ENCODE results near the gene HS1BP3. TPM values are rescaled to one million over a fixed set of nuclear protein-coding genes. Genes with fewer than 3 reads are reported as not detected.

Gene HS1BP3
- total RNA-seq, 1 experiment from 2014 or later: 12.8 TPM

DNA sequence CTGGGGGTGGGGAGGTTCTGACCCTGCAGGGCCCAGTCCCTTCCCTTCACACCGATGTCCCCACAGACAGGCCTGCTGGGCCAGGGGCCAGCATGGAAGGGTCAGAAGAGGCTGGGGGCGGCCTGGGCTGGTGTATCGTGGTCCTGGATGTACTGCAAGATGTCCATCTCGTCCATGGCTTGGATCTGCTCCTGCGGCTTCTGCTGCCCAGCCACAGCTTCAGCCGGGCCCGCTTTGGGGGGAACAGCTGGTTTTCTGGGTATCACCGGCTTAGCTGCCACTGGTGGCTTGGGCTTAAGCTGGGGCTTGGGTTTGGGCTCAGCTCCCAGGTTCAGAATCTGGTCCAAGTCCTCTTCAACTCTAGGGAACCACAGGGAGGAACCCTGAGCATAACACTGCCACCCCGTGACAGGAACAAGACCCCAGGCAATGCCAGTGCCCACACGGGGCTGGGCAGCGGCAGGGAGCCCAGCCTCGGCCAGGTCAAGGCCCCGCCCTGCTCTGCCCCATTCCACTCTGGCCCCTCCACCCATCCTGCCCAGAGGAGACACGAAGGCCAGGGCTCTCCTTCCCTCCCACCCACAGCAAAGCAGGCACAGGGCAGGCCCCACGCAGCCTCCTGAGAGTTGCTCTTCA is 31.9 kb downstream of the HS1BP3 start:
- no peaks in the 10 kb centered on the region for H3K27me3 ChIP-seq (ENCODE audit: low read length)
- no peak overlapping the region for H3K9ac ChIP-seq (ENCODE audit: low read length)
- H2AFZ ChIP-seq (ENCODE audit: low read length): no peak overlapping the region
- no peaks in the 10 kb centered on the region; the same call in 1 of the 2 replicates for H3K4me1 ChIP-seq (ENCODE audit: low read length)
- DNase-seq: no peak
- H3K9me3 ChIP-seq (ENCODE audit: low read length): no peaks in the 10 kb centered on the region
- H3K4me2 ChIP-seq (ENCODE audit: low read depth, low read length, poor library complexity, severe bottlenecking): no peak overlapping the region
- H3K27ac ChIP-seq (ENCODE audit: low read length): no peak overlapping the region
- H3K36me3 ChIP-seq (ENCODE audit: insufficient read depth, low read length): no peaks in the 10 kb centered on the region
- H4K20me1 ChIP-seq (ENCODE audit: insufficient read depth, low read depth, low read length): peaks cover 4% of the 10 kb centered on the region; the same call in 1 of the 2 replicates
- no peak overlapping the region for H3K4me3 ChIP-seq (ENCODE audit: low read length)
- H3K9me2 ChIP-seq (replicated peaks; ENCODE audit: insufficient read depth, low read length): no peaks in the 10 kb centered on the region
- H3K79me2 ChIP-seq (ENCODE audit: low read length): no peaks in the 10 kb centered on the region

DNA sequence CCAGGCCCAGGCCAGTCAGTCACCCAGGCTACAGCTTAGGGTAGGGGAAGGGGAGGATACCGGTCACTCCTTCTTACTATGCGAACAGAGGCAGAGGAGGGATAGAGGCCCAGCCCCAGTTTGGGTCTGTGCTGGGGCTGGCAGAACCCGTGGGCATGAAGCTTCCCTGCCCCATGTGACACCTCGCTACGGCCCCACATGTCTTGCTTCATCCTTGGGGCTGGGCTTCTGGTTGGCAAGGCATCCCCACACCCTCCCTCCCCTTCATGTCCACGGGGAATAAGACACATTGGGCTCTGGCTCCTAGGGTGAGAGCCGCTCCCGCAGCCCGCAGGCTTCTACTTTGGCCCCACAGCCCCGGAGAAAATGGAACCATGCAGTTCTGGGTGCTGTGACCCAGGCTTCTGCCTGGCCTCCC is 32.4 kb downstream of the HS1BP3 start:
- peaks cover 4% of the 10 kb centered on the region; the same call in 1 of the 2 replicates for H4K20me1 ChIP-seq (ENCODE audit: insufficient read depth, low read depth, low read length)
- no peaks in the 10 kb centered on the region for H3K9me2 ChIP-seq (replicated peaks; ENCODE audit: insufficient read depth, low read length)
- DNase-seq: no peak
- no peak overlapping the region for H3K4me3 ChIP-seq (ENCODE audit: low read length)
- H2AFZ ChIP-seq (ENCODE audit: low read length): no peak overlapping the region
- no peak overlapping the region for H3K27ac ChIP-seq (ENCODE audit: low read length)
- H3K4me2 ChIP-seq (ENCODE audit: low read depth, low read length, poor library complexity, severe bottlenecking): no peak overlapping the region
- H3K27me3 ChIP-seq (ENCODE audit: low read length): no peaks in the 10 kb centered on the region
- no peaks in the 10 kb centered on the region for H3K36me3 ChIP-seq (ENCODE audit: insufficient read depth, low read length)
- H3K4me1 ChIP-seq (ENCODE audit: low read length): no peaks in the 10 kb centered on the region; the same call in 1 of the 2 replicates
- H3K9ac ChIP-seq (ENCODE audit: low read length): no peak overlapping the region
- H3K79me2 ChIP-seq (ENCODE audit: low read length): no peaks in the 10 kb centered on the region
- H3K9me3 ChIP-seq (ENCODE audit: low read length): no peaks in the 10 kb centered on the region

DNA sequence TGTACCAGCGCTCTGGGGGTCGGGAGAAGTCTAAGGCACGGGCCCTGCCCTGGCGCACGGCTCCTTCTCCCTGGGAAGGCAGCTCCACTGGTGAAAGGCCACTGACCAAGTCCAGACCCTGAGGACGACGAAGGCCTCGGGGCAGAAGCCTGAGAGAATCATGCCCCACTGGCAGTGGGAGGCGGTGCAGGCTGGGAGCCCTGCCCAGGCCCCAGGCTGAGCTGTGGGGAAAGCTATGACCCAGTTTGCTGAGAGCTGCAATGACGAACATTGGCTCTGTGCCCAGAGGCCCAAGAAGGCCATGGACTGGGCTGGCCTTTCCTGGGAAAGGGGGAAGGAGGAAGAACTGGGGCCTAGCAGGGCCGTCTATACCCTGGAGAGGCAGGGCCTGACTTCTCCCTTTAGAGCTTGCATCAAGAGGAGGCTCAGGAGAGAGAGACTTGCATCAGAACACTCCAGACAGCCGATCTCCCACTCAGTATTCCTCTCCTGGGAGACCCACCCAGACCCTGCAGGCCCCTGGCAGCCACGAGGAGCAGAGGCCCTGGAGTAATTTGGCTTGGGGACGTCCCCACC is 32.9 kb downstream of the HS1BP3 start:
- no peak overlapping the region for H3K4me3 ChIP-seq (ENCODE audit: low read length)
- H3K4me2 ChIP-seq (ENCODE audit: low read depth, low read length, poor library complexity, severe bottlenecking): no peak overlapping the region
- H2AFZ ChIP-seq (ENCODE audit: low read length): no peak overlapping the region
- H3K79me2 ChIP-seq (ENCODE audit: low read length): no peaks in the 10 kb centered on the region
- H3K9me2 ChIP-seq (replicated peaks; ENCODE audit: insufficient read depth, low read length): no peaks in the 10 kb centered on the region
- H3K36me3 ChIP-seq (ENCODE audit: insufficient read depth, low read length): no peaks in the 10 kb centered on the region
- H3K4me1 ChIP-seq (ENCODE audit: low read length): no peaks in the 10 kb centered on the region; the same call in 1 of the 2 replicates
- H3K27me3 ChIP-seq (ENCODE audit: low read length): no peaks in the 10 kb centered on the region
- no peak for DNase-seq
- H4K20me1 ChIP-seq (ENCODE audit: insufficient read depth, low read depth, low read length): peaks cover 4% of the 10 kb centered on the region; the same call in 1 of the 2 replicates
- no peaks in the 10 kb centered on the region for H3K9me3 ChIP-seq (ENCODE audit: low read length)
- no peak overlapping the region for H3K27ac ChIP-seq (ENCODE audit: low read length)
- H3K9ac ChIP-seq (ENCODE audit: low read length): no peak overlapping the region

DNA sequence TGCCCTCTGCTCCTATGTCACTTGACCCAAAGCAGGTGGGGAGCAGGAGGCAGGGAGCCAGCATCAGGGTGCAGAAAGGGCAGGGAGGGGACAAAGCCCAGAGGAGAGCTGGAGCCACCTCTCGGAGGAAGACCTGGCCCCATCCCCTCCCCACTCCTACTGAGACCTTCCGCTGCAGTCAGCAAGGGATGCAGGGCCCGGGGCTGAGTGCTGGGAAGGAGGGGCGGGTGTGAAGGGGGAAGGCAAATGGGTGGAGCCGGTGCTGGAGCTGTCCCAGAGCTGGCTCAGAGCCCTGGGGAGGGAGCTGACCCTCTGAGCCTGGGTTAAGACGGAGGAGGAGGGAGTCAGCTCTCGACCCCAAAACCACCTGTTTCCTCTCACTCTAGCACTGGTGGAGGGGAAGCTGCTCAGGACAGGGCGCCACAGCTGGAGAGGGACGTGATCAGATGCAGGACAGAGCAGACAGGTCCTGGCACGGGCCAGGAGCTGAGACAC is 33.8 kb downstream of the HS1BP3 start:
- H2AFZ ChIP-seq (ENCODE audit: low read length): no peak overlapping the region
- H3K36me3 ChIP-seq (ENCODE audit: insufficient read depth, low read length): no peaks in the 10 kb centered on the region
- H3K27ac ChIP-seq (ENCODE audit: low read length): no peak overlapping the region
- H3K4me1 ChIP-seq (ENCODE audit: low read length): no peaks in the 10 kb centered on the region; the same call in 1 of the 2 replicates
- H3K27me3 ChIP-seq (ENCODE audit: low read length): no peaks in the 10 kb centered on the region
- no peaks in the 10 kb centered on the region for H3K79me2 ChIP-seq (ENCODE audit: low read length)
- H3K4me3 ChIP-seq (ENCODE audit: low read length): no peak overlapping the region
- H3K9me3 ChIP-seq (ENCODE audit: low read length): no peaks in the 10 kb centered on the region
- peaks cover 4% of the 10 kb centered on the region; the same call in 1 of the 2 replicates for H4K20me1 ChIP-seq (ENCODE audit: insufficient read depth, low read depth, low read length)
- no peak overlapping the region for H3K9ac ChIP-seq (ENCODE audit: low read length)
- DNase-seq: no peak
- H3K9me2 ChIP-seq (replicated peaks; ENCODE audit: insufficient read depth, low read length): no peaks in the 10 kb centered on the region
- no peak overlapping the region for H3K4me2 ChIP-seq (ENCODE audit: low read depth, low read length, poor library complexity, severe bottlenecking)

DNA sequence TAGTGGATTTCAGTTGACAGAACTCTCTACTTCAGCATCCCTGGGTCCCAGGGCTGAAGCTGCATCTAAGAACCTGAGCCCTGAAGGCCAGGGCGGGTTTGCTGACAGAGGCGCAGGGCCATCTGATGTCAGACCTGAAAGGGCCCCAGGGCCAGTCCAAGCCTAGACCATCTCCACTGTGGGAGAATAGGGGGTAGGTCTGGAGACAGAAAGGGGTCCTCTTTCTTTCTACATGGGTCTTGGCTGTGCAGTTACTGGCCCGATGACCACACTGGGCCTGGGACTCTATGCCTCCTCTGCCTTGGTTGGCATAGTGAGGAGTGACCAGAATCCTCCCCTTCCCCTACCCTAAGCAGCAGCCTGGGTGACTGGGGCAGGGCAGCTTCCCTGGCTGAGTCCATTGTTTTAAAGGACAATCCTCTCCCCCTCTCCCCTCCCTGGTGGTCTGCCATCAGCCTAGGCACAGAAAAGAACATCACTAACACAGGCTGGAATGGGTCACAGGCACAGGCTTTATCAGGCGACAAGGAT is 34.5 kb downstream of the HS1BP3 start:
- no peaks in the 10 kb centered on the region for H3K36me3 ChIP-seq (ENCODE audit: insufficient read depth, low read length)
- no peak overlapping the region for H3K4me2 ChIP-seq (ENCODE audit: low read depth, low read length, poor library complexity, severe bottlenecking)
- H3K4me3 ChIP-seq (ENCODE audit: low read length): no peak overlapping the region
- peaks cover 4% of the 10 kb centered on the region; the same call in 1 of the 2 replicates for H4K20me1 ChIP-seq (ENCODE audit: insufficient read depth, low read depth, low read length)
- no peaks in the 10 kb centered on the region for H3K27me3 ChIP-seq (ENCODE audit: low read length)
- no peaks in the 10 kb centered on the region for H3K9me3 ChIP-seq (ENCODE audit: low read length)
- H3K27ac ChIP-seq (ENCODE audit: low read length): no peak overlapping the region
- no peaks in the 10 kb centered on the region for H3K9me2 ChIP-seq (replicated peaks; ENCODE audit: insufficient read depth, low read length)
- H3K4me1 ChIP-seq (ENCODE audit: low read length): no peaks in the 10 kb centered on the region; the same call in 1 of the 2 replicates
- DNase-seq: no peak
- no peaks in the 10 kb centered on the region for H3K79me2 ChIP-seq (ENCODE audit: low read length)
- H3K9ac ChIP-seq (ENCODE audit: low read length): no peak overlapping the region
- no peak overlapping the region for H2AFZ ChIP-seq (ENCODE audit: low read length)

DNA sequence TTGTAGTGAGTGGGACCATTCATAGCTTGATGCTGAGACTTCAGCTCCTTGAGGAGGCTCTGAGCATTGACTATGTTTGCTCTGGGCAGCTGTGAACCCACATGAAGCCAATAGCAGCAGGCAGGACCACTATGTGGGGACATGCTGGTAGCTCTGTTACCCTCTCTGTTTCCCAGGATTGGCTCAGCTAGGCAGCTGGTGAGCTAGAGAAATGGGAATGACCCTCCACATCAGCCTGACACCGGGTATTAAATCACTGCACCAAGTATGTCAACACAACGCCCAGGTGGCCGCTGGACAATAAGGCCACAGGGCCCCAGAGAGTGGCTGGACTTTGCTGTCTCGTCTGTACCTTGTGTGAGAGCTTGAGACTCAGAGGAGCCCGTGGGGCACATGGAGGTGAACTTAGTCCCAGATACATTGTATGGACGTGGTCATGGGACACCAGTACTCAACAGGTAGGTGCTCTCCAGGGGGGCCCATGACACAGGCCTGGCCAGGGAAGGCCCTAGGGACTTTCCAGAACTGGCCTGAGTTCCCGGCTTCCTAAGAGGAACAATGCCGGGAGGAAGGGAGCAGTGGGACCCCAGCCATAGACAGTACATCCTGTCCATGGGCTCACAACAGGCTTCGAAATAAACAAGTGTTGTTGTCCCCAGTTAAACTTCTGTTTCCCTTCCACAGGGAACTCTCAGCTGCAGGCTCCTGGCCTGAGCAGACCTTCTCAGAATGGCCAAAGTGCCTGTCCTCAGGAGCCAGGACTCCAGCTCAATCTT is 35.2 kb downstream of the HS1BP3 start:
- DNase-seq: no peak

DNA sequence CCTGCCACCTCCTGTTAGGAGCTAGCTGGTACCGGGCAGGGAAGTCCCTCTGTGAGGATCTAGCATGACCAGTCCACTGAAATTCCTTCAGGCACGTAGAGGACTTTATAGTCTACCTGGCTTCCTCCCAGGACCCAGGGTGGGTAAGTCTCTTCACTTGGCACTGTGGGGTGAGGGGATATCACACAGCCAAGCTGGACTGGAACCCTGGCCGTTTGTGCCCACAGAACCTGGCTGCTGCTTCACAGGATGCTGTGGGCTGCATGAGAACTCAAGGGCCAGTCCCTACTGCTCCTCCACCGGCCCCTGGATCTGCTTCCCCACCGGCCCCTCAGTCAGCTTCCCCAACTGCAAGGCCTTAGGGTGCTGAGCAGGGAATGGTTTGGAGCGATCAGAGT is 35.8 kb downstream of the HS1BP3 start:
- Histone ChIP-seq H3K9me2 (replicated peaks; ENCODE audit: insufficient read depth, low read length) (no peaks in the 10 kb centered on the region), H3K4me3 (ENCODE audit: low read length) (no peak overlapping the region), H3K27me3 (ENCODE audit: low read length) (no peaks in the 10 kb centered on the region), H3K4me2 (ENCODE audit: low read depth, low read length, poor library complexity, severe bottlenecking) (no peak overlapping the region), H4K20me1 (ENCODE audit: insufficient read depth, low read depth, low read length) (no peaks in the 10 kb centered on the region; the same call in 1 of the 2 replicates), H3K27ac (ENCODE audit: low read length) (no peak overlapping the region), H3K4me1 (ENCODE audit: low read length) (no peaks in the 10 kb centered on the region; the same call in 1 of the 2 replicates), H2AFZ (ENCODE audit: low read length) (no peak overlapping the region), H3K9me3 (ENCODE audit: low read length) (no peaks in the 10 kb centered on the region), H3K36me3 (ENCODE audit: insufficient read depth, low read length) (no peaks in the 10 kb centered on the region), H3K9ac (ENCODE audit: low read length) (no peak overlapping the region), H3K79me2 (ENCODE audit: low read length) (no peaks in the 10 kb centered on the region)
- no peak for DNase-seq

More for the DNA sequence above, 35.2 kb downstream of the HS1BP3 start:
- Histone ChIP-seq H3K36me3 (ENCODE audit: insufficient read depth, low read length) (no peaks in the 10 kb centered on the region), H3K4me2 (ENCODE audit: low read depth, low read length, poor library complexity, severe bottlenecking) (no peak overlapping the region), H3K27me3 (ENCODE audit: low read length) (no peaks in the 10 kb centered on the region), H3K79me2 (ENCODE audit: low read length) (no peaks in the 10 kb centered on the region), H3K9me3 (ENCODE audit: low read length) (no peaks in the 10 kb centered on the region), H3K4me3 (ENCODE audit: low read length) (no peak overlapping the region), H3K9me2 (replicated peaks; ENCODE audit: insufficient read depth, low read length) (no peaks in the 10 kb centered on the region), H2AFZ (ENCODE audit: low read length) (no peak overlapping the region), H3K9ac (ENCODE audit: low read length) (no peak overlapping the region), H4K20me1 (ENCODE audit: insufficient read depth, low read depth, low read length) (peaks cover 3% of the 10 kb centered on the region; the same call in 1 of the 2 replicates), H3K4me1 (ENCODE audit: low read length) (no peaks in the 10 kb centered on the region; the same call in 1 of the 2 replicates), H3K27ac (ENCODE audit: low read length) (no peak overlapping the region)
